GM10266 (cell line): ENCODE data around the gene MAP2K7.

Source experiments
- DNase-seq: peaks from one replicate; pipeline ENCODE4 v3.0.0; 2012; ENCODE audit errors: extremely low spot score
- CTCF ChIP-seq: IDR thresholded peaks from 2 replicates; pipeline ENCODE4 v1.5.1; 2012; ENCODE audit warnings: mild to moderate bottlenecking, low read depth; ENCODE audit not compliant: control insufficient read depth, insufficient read depth; ENCODE audit errors: missing control alignments

The MAP2K7 gene

GRCh38 chr19:7903244-7904073 is at the start of gene MAP2K7:
TSS of gene MAP2K7 (plus strand) at chr19:7903877. CDS start at chr19:7903945, 68 bp downstream.
- peak; percentile 93 for TF ChIP-seq CTCF
- peak; percentile 100 for DNase-seq

- TF ChIP-seq CTCF: no peak
- DNase-seq: no peak
These were observed 48.1 kb upstream of the MAP2K7 start for GRCh38 chr19:7855426-7856108.

GRCh38 chr19:7856109-7856591 is 47.5 kb upstream of the MAP2K7 start:
- DNase-seq: no peak
- no peak for TF ChIP-seq CTCF

- no peak for TF ChIP-seq CTCF
- DNase-seq: no peak
These were observed 46.7 kb upstream of the MAP2K7 start for GRCh38 chr19:7856679-7857663.

GRCh38 chr19:7857727-7858108 is 46.0 kb upstream of the MAP2K7 start:
- DNase-seq: no peak
- TF ChIP-seq CTCF: no peak

GRCh38 chr19:7858109-7858770 is 45.4 kb upstream of the MAP2K7 start:
- DNase-seq: peak; percentile 15
- no peak for TF ChIP-seq CTCF

GRCh38 chr19:7859087-7859486 is 44.6 kb upstream of the MAP2K7 start:
- DNase-seq: peak; percentile 11
